A549 treated with dexamethasone at 1 μM for 4 hours (cell line): ENCODE data around the gene CRIP1. TPM values are rescaled to one million over a fixed set of nuclear protein-coding genes. Genes with fewer than 3 reads are reported as not detected.

Experiments
- total RNA-seq: library from RNA; stranded (reverse); fragments of 200-300 nt; extraction: Qiagen RNA extraction; gene quantifications from 5 replicates; pipeline ENCODE4 v1.2.3, GENCODE V29; 2022

CRIP1 gene
- 1,663 to 1,896 TPM (median 1,802 TPM) in 5 replicates for total RNA-seq

GRCh38 chr14:105486163-105486973 is at the start of gene CRIP1:
CRIP1 (plus strand) TSS chr14:105486886; CDS start chr14:105487260, 374 bp downstream.

GRCh38 chr14:105474483-105475268 is 12.0 kb upstream of the CRIP1 start, which contains the start of gene CRIP2:
CRIP2 (plus strand) TSS chr14:105474821; CDS start chr14:105474863, 42 bp downstream.

GRCh38 chr14:105490572-105491365 is 4.1 kb downstream of the CRIP1 start, which contains the start of gene TEDC1:
TEDC1 (plus strand) TSS chr14:105491246; CDS start chr14:105491376, 130 bp downstream.

GRCh38 chr14:105525861-105526775 is 39.4 kb downstream of the CRIP1 start, which contains the start of gene TMEM121:
TMEM121 (plus strand) TSS chr14:105526583; CDS start chr14:105528835, 2,252 bp downstream.

Other genes starting within 250 kb of the CRIP1 start
- gene BTBD6, start 238.4 kb upstream of the CRIP1 start, total RNA-seq: 30.4 to 43.6 TPM (median 38.9 TPM) in 5 replicates
- gene BRF1, start 185.9 kb upstream of the CRIP1 start, total RNA-seq: 23.7 to 28.3 TPM (median 28.0 TPM) in 5 replicates
- gene PACS2, start 172.1 kb upstream of the CRIP1 start, total RNA-seq: 17.9 to 31.2 TPM (median 26.3 TPM) in 5 replicates
- gene TEX22, start 88.3 kb upstream of the CRIP1 start, total RNA-seq: 0.06 to 0.48 TPM (median 0.22 TPM) in 5 replicates
- 38.8 to 82.7 TPM (median 73.4 TPM) in 5 replicates for gene MTA1, start 67.1 kb upstream of the CRIP1 start, total RNA-seq
- 111 to 207 TPM (median 191 TPM) in 5 replicates for gene CRIP2, start 12.1 kb upstream of the CRIP1 start, total RNA-seq
- gene TEDC1, start 4.4 kb downstream of the CRIP1 start, total RNA-seq: 26.7 to 41.7 TPM (median 37.6 TPM) in 5 replicates
- 3.1 to 7.9 TPM (median 6.3 TPM) in 5 replicates for gene TMEM121, start 39.7 kb downstream of the CRIP1 start, total RNA-seq